HS-27A (cell line): ENCODE results near the gene PVALEF.
"Not testable (repeated sequence)": the region's sequence is repeated elsewhere in the genome, so short reads cannot be mapped to it uniquely, and the experiment has no call there.

Experiments used
- DNase-seq: peaks from one replicate; pipeline ENCODE4 v3.0.0-alpha.2; 2012; ENCODE audit warnings: low read depth, missing footprints

PVALEF gene

GRCh38 chr17:81221371-81221841 is 56.1 kb downstream of the PVALEF start:
- DNase-seq, result no peak

GRCh38 chr17:81221842-81222619 is 56.7 kb downstream of the PVALEF start:
- no peak for DNase-seq

- DNase-seq, result no peak
Observed at GRCh38 chr17:81222620-81222905, 57.3 kb downstream of the PVALEF start.

DNA sequence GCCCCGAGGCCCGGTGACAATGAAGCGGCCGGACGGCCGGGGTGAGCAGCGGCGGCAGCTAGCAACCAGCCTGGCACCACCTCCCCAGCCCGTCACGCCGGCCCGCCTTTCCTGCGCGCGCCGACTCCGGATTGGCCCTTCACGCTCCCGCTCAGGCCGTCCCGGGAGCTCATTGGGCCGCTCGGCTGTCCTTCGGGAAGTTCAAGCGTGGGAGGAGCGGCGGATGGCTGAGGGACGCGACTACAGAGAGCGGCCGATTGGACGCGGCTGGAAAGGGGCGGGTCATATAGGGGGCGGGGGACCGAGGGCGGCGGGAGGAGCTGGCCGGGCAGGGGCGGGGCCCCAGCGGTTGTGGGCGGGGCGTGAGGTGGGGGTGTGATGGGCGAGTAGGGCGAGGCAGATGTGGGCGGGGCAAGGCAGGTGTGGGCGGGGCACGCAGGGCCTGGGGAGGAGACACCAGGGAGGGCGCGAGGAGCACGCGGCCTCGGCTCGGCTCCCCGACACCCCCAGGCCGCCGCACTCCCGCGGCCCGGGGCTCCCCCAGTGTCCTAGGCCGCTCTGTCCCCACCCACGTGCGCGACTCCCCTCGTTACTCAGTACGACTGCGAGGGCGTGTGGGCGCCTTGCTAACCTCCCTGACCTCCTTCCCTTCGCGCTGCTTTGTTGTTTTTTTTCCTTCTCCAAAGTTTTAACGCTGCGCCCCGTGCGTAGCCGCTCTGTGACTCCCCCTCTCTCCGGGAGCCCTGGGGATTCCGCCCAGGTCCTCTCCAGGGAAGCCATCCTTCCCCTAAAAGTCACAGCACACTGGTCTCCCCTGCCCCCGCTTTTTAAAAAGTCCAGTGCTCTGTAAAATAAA is 57.8 kb downstream of the PVALEF start, which contains the start of gene CEP131:
Gene CEP131 (minus strand): TSS at position 60 of the 856 bp plus-strand sequence. CDS start 2,909 bp downstream, outside the sequence.
- peak; percentile 75 for DNase-seq

DNA sequence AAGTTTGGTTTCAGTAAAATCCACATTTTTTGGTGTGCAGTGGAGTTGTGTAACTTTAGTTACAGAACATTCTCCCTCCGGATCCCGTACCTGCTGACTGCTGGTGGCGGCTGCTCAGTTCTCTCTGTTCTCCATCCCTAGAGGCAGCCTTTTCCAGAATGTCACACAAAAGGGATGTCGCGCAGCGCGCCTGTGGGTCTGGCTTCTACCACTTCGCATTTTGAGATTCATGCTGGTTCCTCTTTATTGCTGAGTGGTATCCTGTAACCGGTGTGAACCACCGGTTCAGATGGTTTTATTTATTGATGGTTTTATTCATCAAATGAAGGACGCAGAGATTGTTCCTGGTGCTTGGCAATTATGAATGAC is 58.4 kb downstream of the PVALEF start:
- DNase-seq, result no peak

- not testable (repeated sequence) for DNase-seq
Observed at GRCh38 chr17:81227630-81228029, 62.3 kb downstream of the PVALEF start.

GRCh38 chr17:81228420-81228819 is 63.1 kb downstream of the PVALEF start:
- DNase-seq, result no peak

DNA sequence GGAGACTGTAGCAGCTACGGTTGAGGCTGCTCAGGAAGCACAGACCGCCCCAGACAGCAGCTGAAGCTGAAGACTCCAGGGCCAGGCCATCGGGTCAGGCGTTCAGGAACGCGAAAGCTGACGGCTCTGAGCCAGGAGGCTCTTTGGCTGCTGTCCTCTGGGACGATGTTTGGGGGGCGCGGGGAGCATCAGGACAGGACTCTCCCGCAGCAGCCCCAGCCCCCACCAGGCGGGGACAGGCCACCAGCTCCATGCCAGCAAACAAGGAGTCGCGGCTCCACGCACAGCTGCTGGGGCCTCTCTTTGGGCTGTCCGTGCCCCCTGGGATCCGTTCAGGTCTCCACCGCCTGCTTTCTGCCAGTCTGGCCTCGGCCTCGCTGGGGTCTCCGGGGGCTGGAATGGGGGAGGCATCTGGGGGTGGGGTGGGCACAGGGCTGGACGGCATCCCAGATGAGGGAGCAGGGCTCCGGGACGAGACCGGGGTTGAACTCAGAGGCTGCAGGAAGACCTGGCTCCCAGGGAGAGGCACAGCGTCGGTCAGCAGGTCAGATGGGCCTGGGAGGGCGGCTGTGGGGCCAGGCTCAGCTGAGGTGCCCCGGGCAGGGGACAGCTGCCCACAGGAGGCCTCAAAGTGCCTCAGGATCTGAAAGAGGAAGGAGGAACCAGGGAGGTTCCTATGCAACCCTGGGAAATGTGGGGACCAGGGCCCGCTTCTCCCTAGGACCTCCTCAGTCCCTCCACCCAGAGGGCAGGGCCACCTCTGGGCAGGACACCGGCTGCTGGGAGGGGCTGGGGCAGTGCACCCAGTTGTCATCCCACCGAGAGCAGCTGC is 63.7 kb downstream of the PVALEF start:
- no peak for DNase-seq

- no peak for DNase-seq
Observed at GRCh38 chr17:81229666-81229920, 64.3 kb downstream of the PVALEF start.

GRCh38 chr17:81230043-81230820 is 64.9 kb downstream of the PVALEF start:
- no peak for DNase-seq

DNA sequence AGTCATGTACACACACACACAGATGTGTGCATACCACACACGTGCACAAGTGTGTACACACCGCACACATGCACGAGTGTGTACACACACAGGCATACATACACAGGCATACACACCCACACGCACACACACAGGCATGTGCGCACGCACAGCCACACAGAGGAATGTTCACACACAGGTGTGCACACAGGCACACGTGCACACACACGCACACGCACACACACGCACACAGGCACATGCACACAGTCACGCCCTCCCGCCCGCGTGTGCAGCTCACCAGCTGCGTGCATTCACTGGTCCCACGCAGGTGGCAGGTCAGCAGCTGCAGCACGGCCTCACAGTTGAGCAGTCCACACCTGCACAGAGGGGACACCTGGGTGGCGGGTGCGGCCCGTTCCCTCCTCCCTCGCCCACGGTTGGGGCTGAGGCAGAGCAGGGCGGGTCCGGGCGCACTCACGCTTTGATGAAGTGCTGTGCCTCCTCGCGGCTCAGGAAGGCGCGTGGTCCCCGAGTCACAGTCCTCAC is 65.9 kb downstream of the PVALEF start:
- DNase-seq, result no peak

- no peak for DNase-seq
Observed at GRCh38 chr17:81231766-81232581, 66.7 kb downstream of the PVALEF start.
